Endothelial cell of umbilical vein (primary cell): ENCODE data around the gene FNBP1. TPM values are rescaled to one million over a fixed set of nuclear protein-coding genes. Genes with fewer than 3 reads are reported as not detected.

Source experiments
- BruUV-seq: library from RNA; stranded (reverse); fragments of 400-500 nt; replicated peaks from 2 replicates; lab custom pipeline; 2021; lab: Mats Ljungman, UMichigan
- CTCF ChIA-PET: fragments of 300-600, 350-600 bp; sonication (Branson Sonifier 250); formaldehyde crosslinking; loops from one replicate; lab custom pipeline; 2021; ENCODE audit warnings: antibody characterized with exemption, inconsistent platforms; lab: Charles Lee
- POLR2A ChIA-PET: fragments of 300-600, 350-600 bp; sonication (Branson Sonifier 250); formaldehyde crosslinking; loops from one replicate; lab custom pipeline; 2021; ENCODE audit warnings: antibody characterized with exemption, inconsistent platforms; lab: Charles Lee
- DNase-seq: peaks from one replicate; pipeline ENCODE4 v3.0.0-alpha.2; 2011; ENCODE audit warnings: low read depth, low spot score
- FAIRE-seq: peaks from 2 replicates; lab custom pipeline; 2011; peaks lifted over from hg19 to GRCh38; lab: Jason Lieb, UNC
- H2AFZ ChIP-seq: 2 replicates; pipeline ENCODE4 v1.6.0; 2012; ENCODE audit warnings: low read depth, low read length, control low read depth, inconsistent platforms
- H3K27ac ChIP-seq: 2 replicates; pipeline ENCODE4 v1.5.1; 2011; ENCODE audit warnings: low read depth, mild to moderate bottlenecking, control low read depth, low read length, moderate library complexity; ENCODE audit not compliant: insufficient read depth
- H3K27me3 ChIP-seq, 2 experiments: 2 replicates each; pipeline versions ENCODE4 v1.6.0 to v1.6.1; 2011; ENCODE audit warnings: low read length in 2 of 2, mixed read lengths in 1 of 2; ENCODE audit not compliant: control insufficient read depth in 2 of 2, insufficient read depth in 2 of 2
- H3K36me3 ChIP-seq, 2 experiments: 2 replicates in 1 of 2; 3 replicates in 1 of 2; pipeline ENCODE4 v1.5.1; 2011; ENCODE audit warnings: low read length in 2 of 2, mild to moderate bottlenecking in 1 of 2, moderate library complexity in 1 of 2; ENCODE audit not compliant: control insufficient read depth in 2 of 2, insufficient read depth in 2 of 2; ENCODE audit errors: extremely low read depth in 1 of 2
- H3K4me1 ChIP-seq: 3 replicates; pipeline ENCODE4 v1.5.1; 2011; ENCODE audit warnings: mild to moderate bottlenecking, low read length; ENCODE audit not compliant: control insufficient read depth, insufficient read depth; ENCODE audit errors: extremely low read depth
- H3K4me2 ChIP-seq: 2 replicates; pipeline ENCODE4 v1.6.1; 2011; ENCODE audit warnings: low read length, control low read depth, mixed read lengths; ENCODE audit not compliant: insufficient read depth
- H3K4me3 ChIP-seq, 3 experiments: fragments of 200-600 bp in 1 of 3; sonication (generic), shearing (Covaris generic) in 1 of 3; replicated peaks in 1 of 3; 2 replicates each; pipeline ENCODE4 v1.5.1; 2011 to 2016; ENCODE audit warnings: control low read depth in 3 of 3, low read length in 3 of 3, mild to moderate bottlenecking in 2 of 3, inconsistent platforms in 1 of 3, low read depth in 1 of 3, moderate library complexity in 1 of 3; ENCODE audit not compliant: insufficient read depth in 1 of 3
- H3K79me2 ChIP-seq: 2 replicates; pipeline ENCODE4 v1.6.0; 2012; ENCODE audit warnings: low read length, inconsistent platforms; ENCODE audit not compliant: control insufficient read depth, insufficient read depth
- H3K9ac ChIP-seq: replicated peaks from 2 replicates; pipeline ENCODE3; 2011; ENCODE audit warnings: low read length, control low read depth; ENCODE audit not compliant: insufficient read depth; ENCODE audit errors: extremely low read depth
- H3K9me1 ChIP-seq: replicated peaks from 3 replicates; pipeline ENCODE4 v1.6.0; 2011; ENCODE audit warnings: mild to moderate bottlenecking, low read length; ENCODE audit not compliant: control insufficient read depth, insufficient read depth; ENCODE audit errors: extremely low read depth
- H3K9me3 ChIP-seq: replicated peaks from 2 replicates; pipeline ENCODE4 v1.5.1; 2012; ENCODE audit warnings: low read length, inconsistent platforms; ENCODE audit not compliant: control insufficient read depth, insufficient read depth
- H4K20me1 ChIP-seq: replicated peaks from 2 replicates; pipeline ENCODE3; 2011; ENCODE audit warnings: mild to moderate bottlenecking, low read length; ENCODE audit not compliant: control insufficient read depth, insufficient read depth; ENCODE audit errors: extremely low read depth
- EZH2 ChIP-seq: IDR thresholded peaks from 2 replicates; pipeline ENCODE4 v1.6.1; 2012; ENCODE audit warnings: borderline replicate concordance, low read depth, mild to moderate bottlenecking, moderate library complexity, low read length, inconsistent platforms; ENCODE audit not compliant: severe bottlenecking
- FOS ChIP-seq: IDR thresholded peaks from 2 replicates; pipeline ENCODE4 v1.6.1; 2011; ENCODE audit warnings: mild to moderate bottlenecking, low read length, moderate library complexity, borderline replicate concordance; ENCODE audit not compliant: insufficient read depth
- GATA2 ChIP-seq: IDR thresholded peaks from 2 replicates; pipeline ENCODE4 v1.7.0; 2011; ENCODE audit warnings: low read depth, mild to moderate bottlenecking, moderate library complexity, mixed read lengths, low read length; ENCODE audit not compliant: insufficient read length, insufficient read depth
- JUN ChIP-seq: IDR thresholded peaks from 2 replicates; pipeline ENCODE4 v1.6.1; 2011; ENCODE audit warnings: borderline replicate concordance, low read depth; ENCODE audit not compliant: insufficient read length, insufficient read depth
- MYC ChIP-seq: IDR thresholded peaks from one replicate; pipeline ENCODE4 v1.6.1; 2011; ENCODE audit warnings: mild to moderate bottlenecking, low read depth, low read length
- POLR2A ChIP-seq: IDR thresholded peaks from 2 replicates; pipeline ENCODE4 v1.6.1; 2012; ENCODE audit warnings: low read depth, mild to moderate bottlenecking, control low read depth, low read length
- POLR2AphosphoS5 ChIP-seq: IDR thresholded peaks from 2 replicates; pipeline ENCODE4 v1.6.1; 2012; ENCODE audit warnings: low read depth, mild to moderate bottlenecking, control low read depth, low read length, moderate library complexity; ENCODE audit not compliant: insufficient read depth
- dilution Hi-C: fragments of 300-500 bp; cut with MboI; formaldehyde crosslinking; loops from one replicate; pipeline ENCODE4 v1.15.0; 2019; ENCODE audit warnings: low sequenced_read_pairs; ENCODE audit not compliant: extremely low pct_ligation_motif_present
- intact Hi-C: fragments of 100-400 bp; cut with micrococcal nuclease; formaldehyde crosslinking; loops from one replicate; pipeline ENCODE4 v1.10.0; 2022
- polyA plus RNA-seq, 4 experiments: library from polyadenylated mRNA; depleted of rRNA in 3 of 4; stranded (reverse) in 3 of 4; unstranded in 1 of 4; fragments of >200 nt; gene quantifications; 2 replicates each; pipeline versions ENCODE4 v1.2.1 to v1.2.3, GENCODE V29; 2011 to 2012; ENCODE audit warnings: missing spikeins in 1 of 4
- total RNA-seq: library from RNA; stranded (reverse); gene quantifications from 2 replicates; pipeline ENCODE4 v1.2.3, GENCODE V29; 2021
- TF ChIP-seq, protein P1 (sequence below), 2 donors: IDR thresholded peaks; 1 replicate in 1 of 2; 2 replicates in 1 of 2; pipeline ENCODE4 v1.5.1; 2011; ENCODE audit warnings: low read length in 2 of 2, mild to moderate bottlenecking in 2 of 2, moderate library complexity in 2 of 2, control low read depth in 1 of 2, inconsistent platforms in 1 of 2, low read depth in 1 of 2; ENCODE audit not compliant: insufficient read depth in 1 of 2; ENCODE audit errors: extremely low read depth in 1 of 2
- TF ChIP-seq, protein P2 (sequence below): IDR thresholded peaks from 2 replicates; pipeline ENCODE4 v1.6.1; 2011; ENCODE audit not compliant: insufficient read depth, insufficient read length

Gene FNBP1
- total and polyA plus RNA-seq, 2 donors (not counting 3 experiments of a cell fraction or from before 2014, with no cell fraction given): 10.9 to 43.9 TPM

DNA sequence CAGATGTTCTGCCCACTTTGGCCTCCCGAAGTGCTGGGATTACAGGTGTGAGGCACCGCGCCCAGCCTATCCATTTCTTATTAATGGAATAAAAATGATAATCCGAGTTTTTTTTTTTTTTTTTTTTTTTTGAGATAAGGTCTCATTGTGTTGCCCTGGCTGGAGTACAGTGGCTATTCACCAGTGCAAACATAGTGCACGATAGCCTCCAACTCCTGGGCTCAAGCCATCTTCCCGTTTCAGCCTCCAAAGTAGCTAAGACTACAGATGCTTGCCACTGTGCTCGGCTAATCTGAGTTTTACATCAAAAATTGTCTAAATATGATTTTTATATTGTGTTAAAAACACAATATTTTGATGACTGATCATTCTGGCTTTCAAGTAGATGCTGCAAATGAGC, 17.3 kb upstream of the FNBP1 start:
- Histone ChIP-seq H3K9me1 (no peaks in the 10 kb centered on the region), H3K4me3 (no peak overlapping the region), H2AFZ (no peak overlapping the region), H3K9ac (no peak overlapping the region), H4K20me1 (peaks cover 4% of the 10 kb centered on the region), H3K27ac (no peak overlapping the region), H3K4me1 (no peaks in the 10 kb centered on the region), H3K27me3 (no peaks in the 10 kb centered on the region), H3K36me3 (peaks cover 2 to 3% of the 10 kb centered on the region in 2 experiments), H3K79me2 (peaks cover 56% of the 10 kb centered on the region), H3K4me2 (no peak overlapping the region), H3K9me3 (no peaks in the 10 kb centered on the region)
- DNase-seq: no peak
- ChIA-PET CTCF (interaction anchor here (1.1 to 1.2 kb wide), 3 partner anchors 8 to 150 kb away, joined by 3 to 4 read pairs (median 3); no protein-coding TSS in a partner anchor), POLR2A (no interaction called here)
- intact Hi-C loops: no loop called here
- dilution Hi-C loops: no loop called here
- no peak for FAIRE-seq
- no TSS peak for BruUV-seq
- TF ChIP-seq GATA2: no peak
- TF ChIP-seq, protein P1, sequence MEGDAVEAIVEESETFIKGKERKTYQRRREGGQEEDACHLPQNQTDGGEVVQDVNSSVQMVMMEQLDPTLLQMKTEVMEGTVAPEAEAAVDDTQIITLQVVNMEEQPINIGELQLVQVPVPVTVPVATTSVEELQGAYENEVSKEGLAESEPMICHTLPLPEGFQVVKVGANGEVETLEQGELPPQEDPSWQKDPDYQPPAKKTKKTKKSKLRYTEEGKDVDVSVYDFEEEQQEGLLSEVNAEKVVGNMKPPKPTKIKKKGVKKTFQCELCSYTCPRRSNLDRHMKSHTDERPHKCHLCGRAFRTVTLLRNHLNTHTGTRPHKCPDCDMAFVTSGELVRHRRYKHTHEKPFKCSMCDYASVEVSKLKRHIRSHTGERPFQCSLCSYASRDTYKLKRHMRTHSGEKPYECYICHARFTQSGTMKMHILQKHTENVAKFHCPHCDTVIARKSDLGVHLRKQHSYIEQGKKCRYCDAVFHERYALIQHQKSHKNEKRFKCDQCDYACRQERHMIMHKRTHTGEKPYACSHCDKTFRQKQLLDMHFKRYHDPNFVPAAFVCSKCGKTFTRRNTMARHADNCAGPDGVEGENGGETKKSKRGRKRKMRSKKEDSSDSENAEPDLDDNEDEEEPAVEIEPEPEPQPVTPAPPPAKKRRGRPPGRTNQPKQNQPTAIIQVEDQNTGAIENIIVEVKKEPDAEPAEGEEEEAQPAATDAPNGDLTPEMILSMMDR (IDR thresholded peaks at IDR 0.05; ENCODE audit: extremely low read depth in 1 of 2, insufficient read depth in 1 of 2, low read depth in 1 of 2, low read length in 2 of 2): no peak
- TF ChIP-seq MYC: no peak
- no peak for TF ChIP-seq FOS
- no peak for TF ChIP-seq JUN
- TF ChIP-seq, protein P2, sequence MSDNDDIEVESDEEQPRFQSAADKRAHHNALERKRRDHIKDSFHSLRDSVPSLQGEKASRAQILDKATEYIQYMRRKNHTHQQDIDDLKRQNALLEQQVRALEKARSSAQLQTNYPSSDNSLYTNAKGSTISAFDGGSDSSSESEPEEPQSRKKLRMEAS: no peak
- TF ChIP-seq POLR2A: no peak
- no peak for TF ChIP-seq EZH2
- no peak for TF ChIP-seq POLR2AphosphoS5
